Stimulated activated CD4-positive, alpha-beta T cell treated with anti-CD3 and anti-CD28 coated beads, Interleukin-12 subunit alpha, Interleukin-12 subunit beta, amount 100 ng/mL, for 4 hours (primary cell): ENCODE results near the gene POLDIP2.
A peak's percentile ranks its signal among the peaks of the same experiment; 100 is the strongest.

Experiments used
- DNase-seq: peaks from one replicate; pipeline ENCODE4 v3.0.0-alpha.2; 2020

The POLDIP2 gene

GRCh38 chr17:28335201-28335958 is 21.9 kb downstream of the POLDIP2 start, which contains the start of the genes IFT20 and TNFAIP1:
Gene IFT20, minus strand, starts transcription at chr17:28335472. Its CDS starts 3,487 bp downstream, at chr17:28331985.
Gene TNFAIP1, plus strand, starts transcription at chr17:28335761. Its CDS starts 3,761 bp downstream, at chr17:28339522.
- peak; percentile 93 for DNase-seq

GRCh38 chr17:28334666-28335200 is 22.6 kb downstream of the POLDIP2 start:
- DNase-seq: no peak

DNA sequence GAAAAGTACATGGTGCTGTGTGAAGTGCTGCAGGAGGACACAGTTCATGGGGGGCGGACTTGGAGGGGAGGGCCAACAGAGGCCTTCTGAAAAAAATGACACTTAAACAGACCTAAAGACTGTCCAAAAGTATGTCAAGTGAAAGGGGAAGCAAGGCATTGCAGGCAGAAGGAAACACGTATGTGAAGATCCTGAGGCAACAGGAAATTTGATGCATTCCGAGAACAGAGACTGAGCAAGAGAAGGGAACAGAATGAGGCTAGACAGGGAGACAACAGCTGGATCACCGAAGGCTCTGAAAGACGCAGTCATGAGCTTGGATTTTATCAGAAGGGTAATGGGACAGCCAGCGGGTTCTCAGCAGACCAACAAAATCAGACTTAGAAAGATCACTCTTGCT is 23.2 kb downstream of the POLDIP2 start:
- DNase-seq: no peak

DNA sequence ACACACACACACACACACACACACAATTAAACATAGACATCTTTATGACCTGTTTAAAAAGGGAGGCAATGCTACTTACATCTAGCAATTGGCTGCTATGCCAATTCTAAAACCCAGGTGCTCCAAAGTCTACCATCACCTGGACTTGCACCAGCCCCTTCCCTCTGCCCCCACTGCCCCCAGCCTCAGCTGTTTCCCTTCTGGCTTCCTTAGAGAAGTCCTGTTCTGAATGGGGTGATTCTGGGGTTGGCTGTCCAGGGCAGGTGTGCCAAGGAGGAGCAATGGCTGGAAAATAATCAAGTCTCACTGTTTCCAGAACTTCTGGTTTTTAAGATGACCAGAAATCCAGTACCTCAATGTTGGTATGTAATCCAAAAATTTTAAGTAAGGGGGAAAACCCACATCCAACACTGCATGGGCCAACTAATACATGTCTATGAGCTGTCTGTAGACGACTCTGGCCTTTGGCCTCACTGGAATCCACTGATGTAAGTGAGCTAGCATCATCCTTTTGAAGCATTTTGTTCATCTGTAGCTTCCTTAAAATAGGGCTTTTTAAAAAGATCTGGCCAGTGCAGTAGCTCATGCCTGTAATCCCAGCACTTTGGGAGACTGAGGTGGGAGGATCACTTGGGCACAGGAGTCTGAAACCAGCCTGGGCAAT is 24.1 kb downstream of the POLDIP2 start:
- no peak for DNase-seq

DNA sequence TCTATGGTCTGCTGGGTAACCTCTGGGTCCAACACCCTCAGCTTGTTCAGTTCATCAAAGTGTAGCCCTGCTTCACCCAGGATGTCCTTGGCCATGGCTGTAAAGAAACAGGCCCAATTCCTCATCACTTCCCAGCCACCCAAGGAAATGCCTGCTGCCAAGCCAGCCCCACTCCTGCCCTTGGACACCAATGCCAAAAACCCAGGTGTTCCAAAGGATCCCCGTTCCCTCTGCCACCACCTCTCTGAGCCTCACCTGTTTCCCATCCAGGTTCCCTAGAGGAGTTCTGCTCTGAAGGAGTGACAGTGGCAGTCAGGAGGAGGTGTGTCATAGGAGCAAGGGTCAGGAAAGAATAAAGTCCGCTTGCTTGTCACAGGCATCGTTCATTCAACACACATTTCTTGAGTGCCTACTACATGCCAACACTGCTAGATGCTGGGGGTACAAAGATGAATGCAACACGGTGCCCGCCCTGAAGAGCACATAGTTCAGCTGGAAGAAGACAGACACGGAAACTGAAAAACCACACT is 25.4 kb downstream of the POLDIP2 start:
- no peak for DNase-seq

DNA sequence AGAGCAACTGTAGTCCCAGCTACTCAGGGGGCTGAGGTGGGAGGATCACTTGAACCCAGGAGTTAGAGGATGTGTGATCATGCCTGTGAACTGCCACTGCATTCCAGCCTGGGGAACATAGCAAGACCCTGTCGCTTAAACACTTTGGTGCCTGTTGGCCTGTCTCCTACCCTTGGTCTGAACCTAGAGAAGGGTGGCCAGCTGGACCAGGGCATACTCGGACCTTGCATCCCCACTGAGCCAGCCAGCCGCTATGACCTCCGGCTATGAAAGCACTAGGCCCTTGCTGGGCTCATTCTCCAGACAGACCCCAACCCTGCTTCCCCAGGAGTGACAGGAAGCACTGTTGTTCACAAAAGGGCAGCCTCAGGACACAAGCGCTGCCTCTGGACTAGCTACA is 26.7 kb downstream of the POLDIP2 start:
- DNase-seq: no peak

GRCh38 chr17:28328325-28328724 is 29.0 kb downstream of the POLDIP2 start:
- no peak for DNase-seq

- DNase-seq: no peak
Observed at GRCh38 chr17:28327709-28328108, 29.6 kb downstream of the POLDIP2 start.

DNA sequence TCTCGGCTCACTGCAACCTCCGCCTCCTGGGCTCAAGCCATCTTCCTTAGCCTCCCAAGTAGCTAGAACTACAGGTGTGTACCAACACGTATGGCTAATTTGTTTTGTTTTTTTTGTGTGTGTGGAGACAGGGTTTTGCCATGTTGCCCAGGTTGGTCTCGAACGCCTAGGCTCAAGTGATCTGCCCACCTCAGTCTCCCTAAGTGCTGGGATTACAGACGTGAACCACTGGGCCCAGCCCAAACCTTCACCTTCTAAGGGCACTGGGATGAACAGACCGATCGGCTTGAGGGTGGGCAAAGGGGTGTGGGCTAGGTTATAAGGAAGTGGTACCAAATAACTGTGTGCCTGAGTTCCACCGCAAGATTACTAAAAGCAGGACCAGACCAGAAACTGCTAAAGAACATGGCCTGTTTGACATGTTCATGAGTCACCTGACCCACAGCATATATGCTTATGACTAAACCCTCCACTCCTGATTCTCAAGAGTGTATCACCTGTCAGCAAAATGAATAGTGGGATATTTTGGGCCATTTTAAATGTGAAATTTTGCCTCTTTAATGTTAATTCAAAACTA is 30.2 kb downstream of the POLDIP2 start:
- no peak for DNase-seq

- no peak for DNase-seq
Observed at GRCh38 chr17:28326114-28326513, 31.2 kb downstream of the POLDIP2 start.

GRCh38 chr17:28325211-28325610 is 32.1 kb downstream of the POLDIP2 start:
- no peak for DNase-seq

DNA sequence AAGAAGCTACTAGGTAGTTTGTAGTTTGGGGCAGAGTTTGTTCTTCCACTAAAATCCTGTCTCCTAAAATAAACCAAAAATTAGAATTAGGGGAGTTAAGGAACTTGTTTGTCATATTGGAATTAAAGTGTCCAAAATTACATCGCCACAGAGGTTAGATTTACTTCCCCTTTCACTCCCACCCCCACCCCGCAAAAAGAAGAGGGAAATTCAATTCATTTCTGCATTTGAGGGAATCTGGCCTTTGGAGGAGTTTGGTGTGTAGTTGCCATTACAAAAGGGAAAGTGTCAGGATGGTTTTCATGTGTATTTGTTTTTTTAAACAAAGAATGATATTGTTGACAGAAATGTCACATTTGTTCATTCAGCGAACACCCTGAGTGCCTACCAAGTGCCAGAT is 32.5 kb downstream of the POLDIP2 start:
- no peak for DNase-seq

- no peak for DNase-seq
Observed at GRCh38 chr17:28324267-28324745, 33.0 kb downstream of the POLDIP2 start.

- DNase-seq: no peak
Observed at GRCh38 chr17:28320215-28321061, 36.9 kb downstream of the POLDIP2 start.

DNA sequence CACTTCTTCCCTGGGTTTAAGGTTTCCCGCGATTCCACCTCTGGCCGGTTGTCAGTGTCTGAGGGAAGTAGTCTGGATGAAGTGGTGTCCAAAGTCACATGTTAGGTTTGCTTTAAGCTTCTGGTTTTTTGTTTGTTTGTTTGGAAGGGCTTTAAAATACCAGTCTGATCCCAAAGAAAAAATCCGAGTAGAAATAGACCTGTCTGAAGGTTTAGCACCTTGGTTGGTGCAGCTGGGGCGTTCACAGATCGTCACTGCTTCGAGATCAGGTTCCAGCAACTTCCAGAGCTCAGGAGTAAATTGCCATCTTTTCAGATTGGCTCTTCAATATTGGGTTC is 37.8 kb downstream of the POLDIP2 start:
- no peak for DNase-seq

DNA sequence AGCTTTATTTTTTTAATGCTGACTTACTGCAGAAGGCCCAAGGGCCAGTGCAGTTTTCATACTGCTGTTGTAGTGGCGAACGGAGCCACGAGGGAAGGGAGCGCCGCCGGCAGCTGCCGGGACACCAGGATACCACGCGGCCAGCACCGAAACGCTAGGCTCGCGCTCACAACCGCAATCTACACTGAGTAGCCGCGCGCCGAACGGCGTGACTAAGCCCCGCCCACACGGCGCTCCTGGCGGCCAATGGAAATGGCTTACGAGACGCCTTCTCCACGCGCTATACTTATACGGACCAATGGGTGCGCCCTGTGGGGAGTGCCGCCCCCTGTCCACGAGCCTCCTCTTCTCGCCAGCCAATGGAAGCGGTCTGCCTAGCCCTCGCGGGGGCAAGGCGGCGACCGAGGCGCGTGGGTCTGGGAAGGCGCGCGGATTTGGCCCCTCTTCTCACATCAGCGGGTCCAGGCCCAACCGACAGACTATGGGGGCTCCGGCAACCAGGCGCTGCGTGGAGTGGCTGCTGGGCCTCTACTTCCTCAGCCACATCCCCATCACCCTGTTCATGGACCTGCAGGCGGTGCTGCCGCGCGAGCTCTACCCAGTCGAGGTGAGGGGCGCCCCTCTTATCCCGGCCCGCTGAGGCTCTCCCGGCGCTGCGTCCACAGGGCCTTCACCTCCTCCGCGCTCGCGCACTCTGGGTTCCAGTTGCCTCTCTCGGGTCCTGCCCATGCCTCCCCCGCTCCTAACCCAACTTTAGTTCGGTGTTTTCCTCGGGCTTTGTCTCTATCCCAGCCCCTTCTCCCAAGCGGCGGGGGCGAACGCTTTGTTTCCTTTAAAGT is 38.3 kb downstream of the POLDIP2 start, which contains the start of gene TMEM97:
Gene TMEM97 (plus strand): TSS at position 442 of the 839 bp plus-strand sequence. CDS start 40 bp downstream, at position 482.
- peak; percentile 93 for DNase-seq

DNA sequence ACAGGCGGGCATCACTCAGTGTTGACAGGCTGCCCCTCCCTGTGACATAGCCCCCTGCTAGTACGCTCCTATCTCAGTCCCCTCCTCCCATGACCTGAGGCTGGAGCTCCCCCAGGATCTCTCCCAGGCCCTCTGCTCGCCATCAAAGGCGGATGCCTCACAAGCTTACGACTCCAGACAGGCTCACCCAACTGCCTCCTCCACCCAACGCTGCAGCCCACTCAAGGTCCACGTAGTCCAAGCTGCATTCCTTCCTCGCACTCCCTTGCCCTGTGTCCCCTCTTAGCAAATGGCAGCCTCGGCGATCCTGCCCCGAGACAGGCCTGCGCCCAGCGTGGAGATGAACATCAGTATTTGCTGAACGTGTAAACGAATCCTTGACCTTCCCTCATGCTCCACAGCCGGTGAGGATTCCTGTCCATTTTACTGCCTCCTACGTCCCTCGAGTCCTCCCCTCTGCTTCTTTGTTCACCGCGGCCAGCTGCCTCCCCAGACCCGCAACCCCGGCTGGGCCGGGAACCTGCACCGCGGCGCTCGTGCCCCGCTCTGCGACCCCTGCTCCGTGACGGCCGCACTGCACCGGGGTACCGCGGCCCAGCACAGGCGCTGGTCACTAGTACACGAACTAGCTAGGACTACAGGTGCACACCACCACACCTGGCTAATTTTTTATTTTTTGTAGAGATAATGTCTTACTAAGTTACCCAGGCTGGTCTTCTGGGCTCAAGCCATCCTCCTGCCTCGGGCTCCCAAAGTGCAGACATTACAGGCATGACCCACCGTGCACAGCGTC is 39.2 kb downstream of the POLDIP2 start:
- peak; percentile 23 for DNase-seq

- DNase-seq: no peak
Observed at GRCh38 chr17:28317099-28317965, 40.0 kb downstream of the POLDIP2 start.
